C4-2B (cell line): ENCODE measurements around the gene ZCCHC12.

Experiments
- ZFX ChIP-seq: fragments of 450-650 bp; IDR thresholded peaks from 2 replicates; pipeline ENCODE4 v1.6.1; 2017
- TF ChIP-seq, protein P1 (sequence below): fragments of 450-650 bp; conservative IDR thresholded peaks from 2 replicates; pipeline ENCODE4 v1.5.1; 2017; ENCODE audit warnings: mild to moderate bottlenecking

DNA sequence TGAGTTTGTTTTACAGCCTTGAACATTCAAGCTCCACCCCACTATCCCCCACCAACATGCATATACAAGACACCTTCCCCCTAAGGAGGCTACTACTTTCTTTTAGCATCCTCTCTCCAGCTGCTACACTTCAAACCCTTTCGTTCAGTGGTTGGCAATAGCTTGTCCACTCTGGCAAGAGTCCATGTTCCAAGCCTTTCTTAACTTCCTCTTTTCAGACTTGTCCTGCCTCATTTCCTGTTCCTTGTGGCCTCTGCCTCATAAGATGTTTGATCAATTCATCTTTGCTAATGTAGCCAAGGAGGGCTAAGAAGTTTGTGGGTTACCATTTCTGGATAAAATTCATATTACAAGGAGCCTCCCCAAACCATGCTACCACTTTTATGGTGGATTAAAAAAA is 20.8 kb upstream of the ZCCHC12 start:
- TF ChIP-seq ZFX, result no peak
- TF ChIP-seq, protein P1, sequence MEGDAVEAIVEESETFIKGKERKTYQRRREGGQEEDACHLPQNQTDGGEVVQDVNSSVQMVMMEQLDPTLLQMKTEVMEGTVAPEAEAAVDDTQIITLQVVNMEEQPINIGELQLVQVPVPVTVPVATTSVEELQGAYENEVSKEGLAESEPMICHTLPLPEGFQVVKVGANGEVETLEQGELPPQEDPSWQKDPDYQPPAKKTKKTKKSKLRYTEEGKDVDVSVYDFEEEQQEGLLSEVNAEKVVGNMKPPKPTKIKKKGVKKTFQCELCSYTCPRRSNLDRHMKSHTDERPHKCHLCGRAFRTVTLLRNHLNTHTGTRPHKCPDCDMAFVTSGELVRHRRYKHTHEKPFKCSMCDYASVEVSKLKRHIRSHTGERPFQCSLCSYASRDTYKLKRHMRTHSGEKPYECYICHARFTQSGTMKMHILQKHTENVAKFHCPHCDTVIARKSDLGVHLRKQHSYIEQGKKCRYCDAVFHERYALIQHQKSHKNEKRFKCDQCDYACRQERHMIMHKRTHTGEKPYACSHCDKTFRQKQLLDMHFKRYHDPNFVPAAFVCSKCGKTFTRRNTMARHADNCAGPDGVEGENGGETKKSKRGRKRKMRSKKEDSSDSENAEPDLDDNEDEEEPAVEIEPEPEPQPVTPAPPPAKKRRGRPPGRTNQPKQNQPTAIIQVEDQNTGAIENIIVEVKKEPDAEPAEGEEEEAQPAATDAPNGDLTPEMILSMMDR, result no peak
